Erythroblast (primary cell): ENCODE measurements around the gene AIG1.

Source experiments
- GATA1 ChIP-seq: IDR thresholded peaks from 2 replicates; pipeline ENCODE4 v1.6.1; 2011; ENCODE audit warnings: low read depth, mild to moderate bottlenecking, control low read depth, low read length, moderate library complexity
- POLR2A ChIP-seq: IDR thresholded peaks from 2 replicates; pipeline ENCODE4 v1.6.1; 2011; ENCODE audit warnings: mild to moderate bottlenecking, low read length

DNA sequence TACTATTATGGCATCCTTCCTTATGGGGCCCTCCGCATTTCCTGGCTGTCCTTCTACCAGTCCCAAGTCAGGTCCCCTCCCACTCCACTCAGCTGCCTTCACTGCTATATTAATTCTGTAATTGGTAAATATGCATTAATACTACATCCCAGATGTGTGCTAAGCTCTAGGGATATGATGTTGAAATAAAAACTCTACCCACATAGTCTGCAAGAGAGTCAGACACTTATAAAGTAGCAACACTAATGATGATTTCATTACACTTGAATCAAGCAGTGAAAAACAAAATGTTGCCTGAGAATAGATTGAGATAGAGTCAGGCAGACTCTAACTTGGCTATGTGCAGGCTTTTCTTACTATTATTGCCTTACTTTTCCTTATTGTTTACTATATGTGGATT lies 62.4 kb downstream of the AIG1 start:
- TF ChIP-seq POLR2A (no peak), GATA1 (no peak)
